Measurements from ENCODE around the gene CADM4.
"Not testable (repeated sequence)": the region's sequence is repeated elsewhere in the genome, so short reads cannot be mapped to it uniquely, and the experiment has no call there.

Gene CADM4

GRCh38 chr19:43684326-43684725 is 44.7 kb upstream of the CADM4 start:
- Histone ChIP-seq H3K27ac (ENCODE audit: low read length, poor library complexity, severe bottlenecking) (no peak overlapping the region), H3K79me1 (replicated peaks; ENCODE audit: low read length, poor library complexity, severe bottlenecking) (no peaks in the 10 kb centered on the region), H3K4me1 (ENCODE audit: control insufficient read depth, insufficient read depth, low read depth, low read length) (peaks cover 13% of the 10 kb centered on the region)

GRCh38 chr19:43683905-43684304 is 44.3 kb upstream of the CADM4 start:
- WGBS, result 63% methylated on average over 2 of the region's 2 CpGs
- H3K36me3 ChIP-seq (ENCODE audit: control insufficient read depth in 1 of 2, insufficient read depth in 2 of 2, low read depth in 1 of 2, low read length in 2 of 2), result no peaks in the 10 kb centered on the region

More at GRCh38 chr19:43684326-43684725, 44.7 kb upstream of the CADM4 start:
- H3K23ac ChIP-seq (ENCODE audit: low read length in 2 of 2), result no peak overlapping the region
- no peak overlapping the region for H3K18ac ChIP-seq (ENCODE audit: low read depth in 1 of 2, low read length in 2 of 2)
- H3K4ac ChIP-seq (ENCODE audit: low read depth in 1 of 2, low read length in 2 of 2), result no peak overlapping the region
- H2BK120ac ChIP-seq (ENCODE audit: low read depth, low read length), result no peak overlapping the region
- no peak overlapping the region for H2AK5ac ChIP-seq (ENCODE audit: low read length, severe bottlenecking)
- H3K9me3 ChIP-seq (ENCODE audit: control insufficient read depth, low read length), result no peaks in the 10 kb centered on the region
- H2BK12ac ChIP-seq (ENCODE audit: low read length in 2 of 2), result no peak overlapping the region
- H2BK5ac ChIP-seq (ENCODE audit: low read depth, low read length, poor library complexity, severe bottlenecking), result no peak overlapping the region
- H4K91ac ChIP-seq (ENCODE audit: low read length), result no peak overlapping the region
- H3K14ac ChIP-seq (ENCODE audit: low read length in 2 of 2), result no peak overlapping the region
- H3K27me3 ChIP-seq (ENCODE audit: control insufficient read depth in 1 of 2, insufficient read depth in 1 of 2, low read length in 2 of 2), result no peaks in the 10 kb centered on the region
- no peak for DNase-seq
- WGBS, result 82% methylated on average over 1 of the region's 1 CpG
- H3K4me2 ChIP-seq (ENCODE audit: low read length, poor library complexity, severe bottlenecking), result no peak overlapping the region
- no peak overlapping the region for H3K4me3 ChIP-seq (ENCODE audit: insufficient read depth in 1 of 2, low read depth in 1 of 2, low read length in 2 of 2)
- no peak overlapping the region for H4K8ac ChIP-seq (ENCODE audit: low read length)
- no peak overlapping the region for H2AFZ ChIP-seq (ENCODE audit: low read depth, low read length)
- H3K9ac ChIP-seq (ENCODE audit: low read length), result no peak overlapping the region
- H3K36me3 ChIP-seq (ENCODE audit: control insufficient read depth in 1 of 2, insufficient read depth in 2 of 2, low read depth in 1 of 2, low read length in 2 of 2), result no peaks in the 10 kb centered on the region
- no peak overlapping the region for H2BK15ac ChIP-seq (ENCODE audit: low read depth, poor library complexity, severe bottlenecking)

GRCh38 chr19:43682824-43683661 is 43.4 kb upstream of the CADM4 start:
- no peak for DNase-seq
- H3K27me3 ChIP-seq (ENCODE audit: control insufficient read depth in 1 of 2, insufficient read depth in 1 of 2, low read length in 2 of 2), result no peaks in the 10 kb centered on the region
- no peak overlapping the region for H3K27ac ChIP-seq (ENCODE audit: low read length, poor library complexity, severe bottlenecking)
- no peak overlapping the region for H3K4me2 ChIP-seq (ENCODE audit: low read length, poor library complexity, severe bottlenecking)
- no peak overlapping the region for H3K9ac ChIP-seq (ENCODE audit: low read length)
- H3K14ac ChIP-seq (ENCODE audit: low read length in 2 of 2), result no peak overlapping the region
- no peak overlapping the region for H2BK5ac ChIP-seq (ENCODE audit: low read depth, low read length, poor library complexity, severe bottlenecking)
- no peak overlapping the region for H3K4me3 ChIP-seq (ENCODE audit: insufficient read depth in 1 of 2, low read depth in 1 of 2, low read length in 2 of 2)
- no peak overlapping the region for H4K8ac ChIP-seq (ENCODE audit: low read length)
- H2AFZ ChIP-seq (ENCODE audit: low read depth, low read length), result no peak overlapping the region
- no peak overlapping the region for H2BK12ac ChIP-seq (ENCODE audit: low read length in 2 of 2)
- H2BK120ac ChIP-seq (ENCODE audit: low read depth, low read length), result no peak overlapping the region
- H3K4me1 ChIP-seq (ENCODE audit: control insufficient read depth, insufficient read depth, low read depth, low read length), result peaks cover 13% of the 10 kb centered on the region
- no peak overlapping the region for H3K23ac ChIP-seq (ENCODE audit: low read length in 2 of 2)
- no peak overlapping the region for H3K4ac ChIP-seq (ENCODE audit: low read depth in 1 of 2, low read length in 2 of 2)
- no peak overlapping the region for H2BK15ac ChIP-seq (ENCODE audit: low read depth, poor library complexity, severe bottlenecking)
- H3K36me3 ChIP-seq (ENCODE audit: control insufficient read depth in 1 of 2, insufficient read depth in 2 of 2, low read depth in 1 of 2, low read length in 2 of 2), result no peaks in the 10 kb centered on the region
- H3K9me3 ChIP-seq (ENCODE audit: control insufficient read depth, low read length), result no peaks in the 10 kb centered on the region
- no peaks in the 10 kb centered on the region for H3K79me1 ChIP-seq (replicated peaks; ENCODE audit: low read length, poor library complexity, severe bottlenecking)
- 77% methylated on average over 11 of the region's 11 CpGs for WGBS
- no peak overlapping the region for H2AK5ac ChIP-seq (ENCODE audit: low read length, severe bottlenecking)
- H4K91ac ChIP-seq (ENCODE audit: low read length), result no peak overlapping the region
- no peak overlapping the region for H3K18ac ChIP-seq (ENCODE audit: low read depth in 1 of 2, low read length in 2 of 2)

More at GRCh38 chr19:43683905-43684304, 44.3 kb upstream of the CADM4 start:
- no peak for DNase-seq
- Histone ChIP-seq H3K9me3 (ENCODE audit: control insufficient read depth, low read length) (no peaks in the 10 kb centered on the region), H4K8ac (ENCODE audit: low read length) (no peak overlapping the region), H3K4me2 (ENCODE audit: low read length, poor library complexity, severe bottlenecking) (no peak overlapping the region), H2BK120ac (ENCODE audit: low read depth, low read length) (no peak overlapping the region), H2AK5ac (ENCODE audit: low read length, severe bottlenecking) (no peak overlapping the region), H3K27ac (ENCODE audit: low read length, poor library complexity, severe bottlenecking) (no peak overlapping the region), H3K4ac (ENCODE audit: low read depth in 1 of 2, low read length in 2 of 2) (no peak overlapping the region), H3K79me1 (replicated peaks; ENCODE audit: low read length, poor library complexity, severe bottlenecking) (no peaks in the 10 kb centered on the region), H2BK15ac (ENCODE audit: low read depth, poor library complexity, severe bottlenecking) (no peak overlapping the region), H2BK12ac (ENCODE audit: low read length in 2 of 2) (no peak overlapping the region), H3K27me3 (ENCODE audit: control insufficient read depth in 1 of 2, insufficient read depth in 1 of 2, low read length in 2 of 2) (no peaks in the 10 kb centered on the region), H3K23ac (ENCODE audit: low read length in 2 of 2) (no peak overlapping the region), H3K4me3 (ENCODE audit: insufficient read depth in 1 of 2, low read depth in 1 of 2, low read length in 2 of 2) (no peak overlapping the region), H3K9ac (ENCODE audit: low read length) (no peak overlapping the region), H4K91ac (ENCODE audit: low read length) (no peak overlapping the region), H3K18ac (ENCODE audit: low read depth in 1 of 2, low read length in 2 of 2) (no peak overlapping the region), H2AFZ (ENCODE audit: low read depth, low read length) (no peak overlapping the region), H3K14ac (ENCODE audit: low read length in 2 of 2) (no peak overlapping the region), H2BK5ac (ENCODE audit: low read depth, low read length, poor library complexity, severe bottlenecking) (no peak overlapping the region), H3K4me1 (ENCODE audit: control insufficient read depth, insufficient read depth, low read depth, low read length) (peaks cover 13% of the 10 kb centered on the region)

GRCh38 chr19:43682269-43682668 is 42.6 kb upstream of the CADM4 start:
- H3K79me1 ChIP-seq (replicated peaks; ENCODE audit: low read length, poor library complexity, severe bottlenecking); H3K27me3 ChIP-seq (ENCODE audit: control insufficient read depth in 1 of 2, insufficient read depth in 1 of 2, low read length in 2 of 2); H3K27ac ChIP-seq (ENCODE audit: low read length, poor library complexity, severe bottlenecking); H2BK120ac ChIP-seq (ENCODE audit: low read depth, low read length); H2BK5ac ChIP-seq (ENCODE audit: low read depth, low read length, poor library complexity, severe bottlenecking); H3K36me3 ChIP-seq (ENCODE audit: control insufficient read depth in 1 of 2, insufficient read depth in 2 of 2, low read depth in 1 of 2, low read length in 2 of 2); H3K4me1 ChIP-seq (ENCODE audit: control insufficient read depth, insufficient read depth, low read depth, low read length); H3K4me3 ChIP-seq (ENCODE audit: insufficient read depth in 1 of 2, low read depth in 1 of 2, low read length in 2 of 2); H4K91ac ChIP-seq (ENCODE audit: low read length); H3K4me2 ChIP-seq (ENCODE audit: low read length, poor library complexity, severe bottlenecking); H3K4ac ChIP-seq (ENCODE audit: low read depth in 1 of 2, low read length in 2 of 2); H3K14ac ChIP-seq (ENCODE audit: low read length in 2 of 2); H2AK5ac ChIP-seq (ENCODE audit: low read length, severe bottlenecking); DNase-seq; H3K9ac ChIP-seq (ENCODE audit: low read length); H3K9me3 ChIP-seq (ENCODE audit: control insufficient read depth, low read length); H3K23ac ChIP-seq (ENCODE audit: low read length in 2 of 2); H2AFZ ChIP-seq (ENCODE audit: low read depth, low read length); H2BK12ac ChIP-seq (ENCODE audit: low read length in 2 of 2); H3K18ac ChIP-seq (ENCODE audit: low read depth in 1 of 2, low read length in 2 of 2); H2BK15ac ChIP-seq (ENCODE audit: low read depth, poor library complexity, severe bottlenecking); H4K8ac ChIP-seq (ENCODE audit: low read length): not testable (repeated sequence)
- no CpG with 5 or more reads among the region's 5 CpGs for WGBS

Measured in mesenchymal stem cell (in vitro differentiated cells and primary cell).